ENCODE measurements around the gene GDPD2. TPM values are rescaled to one million over a fixed set of nuclear protein-coding genes. Genes with fewer than 3 reads are reported as not detected.

The GDPD2 gene
- total RNA-seq, 1 donor from 2014 or later: not detected

DNA sequence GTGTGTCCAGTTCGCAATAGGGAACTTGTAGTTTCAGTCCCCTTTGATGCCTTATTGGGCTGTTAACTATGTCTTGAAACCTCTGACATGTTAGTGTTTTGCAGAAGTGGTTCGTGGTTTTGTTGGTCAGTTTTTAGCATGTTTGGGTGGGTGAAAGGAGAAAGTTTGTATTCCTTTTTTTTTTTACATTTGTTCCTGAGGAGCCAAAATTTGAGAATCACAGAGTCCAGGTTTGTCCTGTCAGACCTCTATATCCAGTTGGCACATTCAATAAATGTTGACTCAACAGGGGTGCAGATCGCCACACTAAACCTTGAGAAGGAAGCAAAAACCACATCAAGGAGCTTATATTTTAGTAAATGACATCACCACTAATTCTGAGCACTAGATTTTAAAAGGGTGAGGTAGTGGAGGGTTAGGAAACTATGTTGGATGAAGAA, 47.8 kb downstream of the GDPD2 start:
- no peak for DNase-seq (ENCODE audit: extremely low read depth, low read depth, low spot score)

DNA sequence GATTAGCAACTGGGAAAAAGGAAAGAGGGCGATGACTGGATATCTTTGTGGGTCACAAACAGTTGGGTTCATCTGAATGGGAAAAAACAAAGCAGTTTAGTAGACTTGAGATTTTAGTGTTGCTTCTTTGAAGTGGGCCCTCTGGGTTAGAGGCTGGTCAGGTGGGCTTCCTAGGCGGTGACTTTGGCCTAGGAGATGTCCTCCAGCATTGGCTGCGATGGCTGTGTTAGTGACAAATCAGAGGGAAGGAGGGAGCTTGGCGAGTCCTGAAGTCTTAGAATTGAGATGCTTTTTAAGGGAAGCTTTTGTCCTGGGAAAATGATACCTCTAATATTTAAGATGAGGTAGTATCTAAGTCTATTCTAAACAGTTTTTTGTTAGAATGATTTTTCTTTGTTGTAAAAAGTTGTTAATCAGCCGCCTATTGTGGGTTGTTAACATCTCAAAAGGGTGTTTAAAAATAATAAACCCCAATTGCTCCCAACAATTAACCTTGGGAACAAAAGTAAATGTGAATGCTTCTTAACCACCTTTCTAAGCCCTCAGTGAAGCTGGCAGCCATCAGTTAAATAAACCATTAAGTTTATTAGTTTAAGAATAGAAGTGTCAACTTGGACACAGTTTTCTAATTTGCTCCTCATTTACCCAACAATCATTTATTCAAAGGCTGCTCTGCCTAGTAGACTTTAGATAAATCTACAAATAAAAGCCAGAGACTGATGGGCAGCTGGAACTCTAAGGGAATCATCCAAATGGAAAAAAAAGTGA, 53.2 kb downstream of the GDPD2 start:
- no peak for DNase-seq (ENCODE audit: extremely low read depth, low read depth, low spot score)

DNA sequence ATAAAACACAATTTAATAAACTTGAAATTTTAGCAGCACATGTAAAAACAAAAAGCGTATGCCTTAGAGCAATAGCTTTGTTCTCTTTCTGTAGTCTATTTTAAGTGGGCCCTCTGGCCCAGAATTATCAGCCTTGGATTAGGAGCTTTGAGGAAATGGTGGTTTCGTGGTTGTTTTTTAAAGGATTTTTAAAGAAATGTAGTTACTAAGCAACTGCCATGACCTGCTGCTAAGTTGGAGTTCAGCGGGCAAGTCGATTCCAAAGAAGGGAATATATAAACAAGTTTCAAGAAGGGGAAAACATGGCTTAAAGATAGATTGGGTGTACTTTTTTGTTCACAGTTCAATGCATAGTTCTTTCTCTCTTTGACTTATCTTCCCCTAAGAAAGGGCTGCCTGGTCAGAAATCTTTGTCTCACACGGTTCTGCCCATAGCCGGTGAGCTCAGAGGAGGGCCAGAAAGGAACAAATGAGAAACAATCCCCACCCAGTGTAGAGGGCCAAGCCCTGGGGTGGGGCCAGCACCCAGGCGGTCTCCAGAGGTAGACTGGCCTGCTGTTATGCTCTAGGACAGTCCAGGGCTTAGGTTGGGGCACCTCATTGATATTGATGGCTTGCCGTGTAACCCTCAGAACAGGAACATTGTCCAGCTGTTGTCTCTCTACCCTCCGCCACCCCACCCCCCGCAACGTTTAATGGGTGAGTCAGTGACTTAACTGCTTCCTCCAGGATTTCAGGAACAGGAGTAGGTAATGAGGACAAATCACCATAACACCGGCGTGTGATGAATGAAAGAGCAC, 54.0 kb downstream of the GDPD2 start:
- peak; percentile 18 for DNase-seq (ENCODE audit: extremely low read depth, low read depth, low spot score)

DNA sequence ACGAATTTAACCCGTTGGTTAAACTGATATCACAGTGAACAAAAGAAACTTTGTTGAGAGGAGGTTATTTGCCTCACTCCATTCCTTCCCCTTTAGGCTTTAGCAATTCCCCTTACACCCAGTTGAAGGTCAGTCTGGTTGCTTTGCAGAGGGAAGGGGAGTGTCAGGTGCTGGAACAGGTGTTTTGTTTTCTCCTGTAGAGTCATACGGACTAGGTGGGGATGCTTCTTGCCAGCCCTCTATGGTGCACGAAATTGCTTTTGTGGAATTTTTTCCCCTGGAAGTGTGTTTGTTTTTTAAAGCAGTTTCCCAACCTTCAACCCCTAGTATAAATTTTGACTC, 54.6 kb downstream of the GDPD2 start:
- no peak for DNase-seq (ENCODE audit: extremely low read depth, low read depth, low spot score)

DNA sequence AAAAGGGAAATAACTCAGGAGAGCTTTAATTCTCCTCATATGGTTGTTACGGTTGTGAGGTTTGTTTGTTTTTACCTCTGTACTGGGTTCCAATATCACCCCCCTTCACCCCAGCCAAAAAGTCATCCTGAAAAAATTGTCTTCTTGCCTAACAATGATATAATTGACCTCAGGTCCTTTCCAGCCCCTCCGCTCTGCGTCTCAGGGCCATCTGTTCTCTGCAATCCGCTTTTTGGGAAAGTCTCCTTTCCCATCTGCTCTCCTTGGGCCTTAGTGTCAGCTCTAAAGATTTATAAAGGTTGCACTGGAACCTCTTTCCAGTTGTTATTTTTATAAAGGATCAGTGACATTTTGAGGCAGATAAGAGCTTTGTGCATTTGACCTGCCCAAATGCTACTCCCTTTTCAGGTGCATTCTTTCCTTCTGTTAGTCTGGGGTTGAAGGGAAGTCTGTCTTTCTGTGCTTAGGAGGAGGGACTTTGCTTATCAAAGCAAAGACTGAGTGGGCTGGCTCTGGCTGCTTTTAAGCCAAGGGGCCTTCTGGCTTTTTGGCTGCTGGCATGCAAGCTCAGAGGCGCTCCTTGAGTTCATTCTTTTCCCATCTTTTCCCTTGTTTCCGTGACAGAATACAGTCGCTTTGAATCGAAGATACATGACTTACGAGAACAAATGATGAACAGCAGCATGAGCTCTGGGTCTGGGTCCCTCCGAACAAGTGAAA, 55.6 kb downstream of the GDPD2 start:
- no peak for DNase-seq (ENCODE audit: extremely low read depth, low read depth, low spot score)

DNA sequence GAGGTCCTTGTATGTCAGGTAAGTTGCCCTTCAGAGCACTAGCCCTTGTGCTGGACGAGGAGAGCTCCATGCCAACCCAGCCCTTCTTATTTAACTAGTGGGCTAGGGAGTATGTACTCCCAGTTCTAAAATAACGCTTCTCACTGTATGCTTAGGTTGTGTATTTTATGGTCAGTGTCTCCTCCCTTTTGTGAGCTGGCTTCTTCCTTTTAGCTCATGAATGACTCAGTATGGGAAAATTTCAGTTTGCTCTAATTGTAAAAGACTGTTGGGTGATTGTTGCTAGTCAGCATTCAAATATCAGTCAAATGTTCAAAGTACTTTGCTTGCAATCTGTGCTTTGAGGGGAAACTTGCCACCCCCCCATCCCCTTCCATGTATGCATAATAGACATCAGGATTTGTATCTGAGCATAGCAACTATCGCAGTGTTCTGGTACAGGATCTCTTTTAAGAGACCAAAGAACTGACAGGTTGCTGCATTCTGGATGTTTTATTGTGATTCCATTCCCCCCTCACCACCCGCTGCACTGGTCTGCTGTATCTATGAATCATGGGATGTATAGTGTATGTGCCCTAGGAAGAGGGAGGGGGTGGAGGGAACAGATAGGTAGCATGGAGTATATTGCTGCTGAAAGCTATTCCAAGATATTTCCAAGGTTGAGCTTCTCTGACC, 56.3 kb downstream of the GDPD2 start:
- no peak for DNase-seq (ENCODE audit: extremely low read depth, low read depth, low spot score)

DNA sequence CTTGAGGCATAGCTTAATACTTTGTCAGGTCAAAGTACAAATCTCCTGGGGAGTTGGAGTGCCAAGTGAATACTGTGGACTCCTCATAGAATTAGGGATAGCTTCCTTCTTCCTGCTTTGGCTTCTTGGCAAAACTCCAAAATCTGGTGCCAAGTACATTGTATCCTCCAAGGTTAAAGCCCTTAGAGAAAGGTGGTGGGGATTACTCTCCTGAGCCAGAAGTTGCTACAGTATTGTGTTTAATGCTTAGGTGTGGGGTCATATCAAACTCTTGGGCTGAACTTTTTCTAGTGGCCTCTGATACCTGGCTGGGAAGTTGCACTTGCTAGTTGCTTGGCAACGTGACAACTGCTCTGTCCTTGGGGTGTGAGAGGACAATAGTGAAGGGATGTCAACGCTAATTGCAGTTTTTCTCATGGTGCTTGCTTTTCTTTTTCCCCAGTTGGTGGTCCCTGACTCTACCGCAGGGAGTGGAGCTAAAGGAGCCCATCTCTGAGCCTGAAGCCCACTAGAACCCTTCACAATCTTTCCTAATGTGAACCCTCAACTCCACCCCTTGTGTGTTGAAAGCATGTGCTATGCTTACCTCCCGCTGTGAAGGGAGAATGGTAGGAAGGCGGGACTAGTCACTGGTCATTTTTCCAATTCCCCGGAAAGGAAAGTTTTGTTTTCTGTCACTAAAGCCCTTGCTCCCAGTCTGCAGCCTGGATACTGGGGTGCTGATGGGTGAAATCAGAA, 57.0 kb downstream of the GDPD2 start:
- DNase-seq (ENCODE audit: extremely low read depth, low read depth, low spot score): no peak

DNA sequence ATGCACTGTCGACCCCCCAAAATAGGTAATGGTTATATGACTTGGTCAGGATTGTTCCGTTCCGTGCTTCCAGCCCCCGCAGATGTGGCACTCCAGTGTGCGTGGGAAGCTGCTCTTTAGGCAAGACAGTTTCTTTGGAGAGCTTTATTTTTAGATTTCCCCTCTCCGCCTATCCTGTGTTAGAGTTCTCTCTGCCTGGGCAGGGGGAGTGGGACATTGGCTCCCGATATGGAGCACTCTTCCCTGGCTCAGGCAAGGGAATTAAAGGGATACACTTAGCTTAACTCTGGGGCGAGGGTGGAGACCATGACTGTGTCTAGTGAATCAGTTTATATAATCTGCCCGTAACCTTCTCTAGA, 57.5 kb downstream of the GDPD2 start:
- no peak for DNase-seq (ENCODE audit: extremely low read depth, low read depth, low spot score)

DNA sequence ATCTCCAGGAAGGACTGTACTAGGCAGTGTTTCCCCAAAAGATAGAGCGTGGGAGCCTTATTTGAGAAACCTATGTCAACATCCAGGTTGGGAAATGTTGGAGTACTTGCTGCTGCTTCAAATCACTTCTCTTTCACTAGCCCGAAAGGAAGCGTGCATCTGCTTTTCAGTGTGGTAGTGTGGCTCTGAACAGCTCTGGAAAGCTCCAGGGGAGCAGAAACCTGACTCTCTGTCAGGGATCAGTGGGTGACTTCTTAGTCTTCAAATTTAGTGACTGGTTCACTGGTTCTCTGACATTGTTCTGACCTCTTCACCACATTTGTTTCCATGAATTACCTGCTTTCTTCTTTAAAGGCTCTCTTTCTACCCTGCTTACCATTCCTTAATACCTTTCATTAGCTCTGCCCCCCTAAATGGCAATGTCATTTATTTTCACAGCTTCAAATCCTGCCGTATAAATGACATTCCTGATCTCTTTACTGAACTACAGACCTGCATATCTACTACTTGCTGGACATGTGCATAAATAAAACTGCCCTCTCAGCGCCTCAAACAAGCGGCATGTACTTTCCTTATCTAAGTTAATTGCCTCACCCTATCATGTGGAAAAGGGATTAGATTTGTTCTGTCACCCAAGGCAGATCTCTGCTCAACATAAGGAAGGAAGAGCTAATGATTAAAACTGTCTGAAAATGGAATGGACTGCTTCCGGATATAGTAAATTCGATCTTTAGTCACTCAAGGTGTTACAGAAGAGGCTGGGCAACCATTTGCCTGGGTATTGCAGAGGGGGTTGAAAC, 58.6 kb downstream of the GDPD2 start:
- DNase-seq (ENCODE audit: extremely low read depth, low read depth, low spot score): no peak

DNA sequence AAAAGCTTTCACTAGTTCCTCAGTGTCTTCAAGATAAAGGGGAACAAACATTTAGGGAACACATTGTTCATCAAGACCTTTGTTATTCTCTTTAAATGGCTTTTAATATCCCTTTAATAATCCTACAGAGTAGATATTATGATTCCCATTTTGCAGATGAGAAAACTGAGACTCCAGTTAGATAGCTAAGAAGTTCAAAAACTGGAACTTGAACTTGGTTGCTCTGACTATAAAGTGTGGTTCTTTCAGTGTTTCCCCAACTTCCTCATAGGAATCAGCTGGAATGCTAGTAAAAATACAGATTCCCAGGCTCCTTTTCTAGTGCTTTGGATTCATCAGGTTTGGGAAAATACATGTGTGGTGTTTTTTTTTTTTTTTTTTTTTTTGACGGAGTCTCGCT, 59.2 kb downstream of the GDPD2 start:
- no peak for DNase-seq (ENCODE audit: extremely low read depth, low read depth, low spot score)

Other genes with a start within 250 kb of the GDPD2 start
- not detected in 2 replicates for gene DGAT2L6, start 245.8 kb upstream of the GDPD2 start, total RNA-seq
- gene AWAT1, start 188.7 kb upstream of the GDPD2 start, total RNA-seq: not detected in 2 replicates
- gene P2RY4, start 163.1 kb upstream of the GDPD2 start, total RNA-seq: 0.12 TPM in 1 of 2 replicates, not detected in the other
- not detected in 2 replicates for gene ARR3, start 155.0 kb upstream of the GDPD2 start, total RNA-seq
- not detected in 2 replicates for gene RAB41, start 141.1 kb upstream of the GDPD2 start, total RNA-seq
- gene PDZD11, start 133.4 kb upstream of the GDPD2 start, total RNA-seq: 32.9 and 46.6 TPM in 2 replicates
- gene KIF4A, start 133.2 kb upstream of the GDPD2 start, total RNA-seq: 4.5 and 6.3 TPM in 2 replicates
- 3.3 and 5.9 TPM in 2 replicates for gene DLG3, start 21.5 kb downstream of the GDPD2 start, total RNA-seq